BE2C (cell line): ENCODE data around the gene ANKRD34A.

Source experiments
- DNase-seq: peaks from one replicate; pipeline ENCODE4 v3.0.0-alpha.2; 2020
- H3K27me3 ChIP-seq: fragments of 250-450 bp; sonication (Bioruptor Pico); 2 replicates; pipeline ENCODE4 v1.5.1; 2020; ENCODE audit warnings: mild to moderate bottlenecking
- H3K36me3 ChIP-seq: fragments of 250-450 bp; sonication (Bioruptor Pico); 2 replicates; pipeline ENCODE4 v1.5.1; 2020; ENCODE audit warnings: mild to moderate bottlenecking
- H3K4me1 ChIP-seq: fragments of 250-450 bp; sonication (Bioruptor Pico); 2 replicates; pipeline ENCODE4 v1.5.1; 2020
- H3K4me3 ChIP-seq: 2 replicates; pipeline ENCODE4 v1.5.1; 2011; ENCODE audit warnings: low read depth, low read length
- H3K9me3 ChIP-seq: fragments of 250-450 bp; sonication (Bioruptor Pico); 2 replicates; pipeline ENCODE4 v1.5.1; 2020
- CTCF ChIP-seq: IDR thresholded peaks from 2 replicates; pipeline ENCODE4 v1.5.1; 2012; ENCODE audit warnings: mild to moderate bottlenecking, low read depth, low read length

The ANKRD34A gene

GRCh38 chr1:145959957-145960467, 4.4 kb downstream of the ANKRD34A start:
- Histone ChIP-seq H3K4me3 (peak overlapping the region; percentile 88), H3K27me3 (no peaks in the 10 kb centered on the region), H3K36me3 (no peaks in the 10 kb centered on the region; the same call in 1 of the 2 replicates), H3K4me1 (peaks cover 8% of the 10 kb centered on the region), H3K9me3 (no peaks in the 10 kb centered on the region)
- no peak for DNase-seq
- TF ChIP-seq CTCF = no peak

GRCh38 chr1:145959333-145959732, 5.0 kb downstream of the ANKRD34A start:
- Histone ChIP-seq H3K9me3 (no peaks in the 10 kb centered on the region), H3K4me3 (no peak overlapping the region; the same call in 1 of the 2 replicates), H3K36me3 (no peaks in the 10 kb centered on the region; the same call in 1 of the 2 replicates), H3K4me1 (peaks cover 8% of the 10 kb centered on the region), H3K27me3 (no peaks in the 10 kb centered on the region)
- no peak for DNase-seq
- TF ChIP-seq CTCF = no peak

GRCh38 chr1:145958734-145959133, 5.6 kb downstream of the ANKRD34A start:
- no peak overlapping the region for H3K4me3 ChIP-seq
- no peak for DNase-seq
- no peak for TF ChIP-seq CTCF
- H3K4me1 ChIP-seq = peaks cover 8% of the 10 kb centered on the region
- H3K27me3 ChIP-seq = no peaks in the 10 kb centered on the region
- H3K36me3 ChIP-seq = no peaks in the 10 kb centered on the region; the same call in 1 of the 2 replicates
- no peaks in the 10 kb centered on the region for H3K9me3 ChIP-seq

GRCh38 chr1:145957443-145958319, 6.7 kb downstream of the ANKRD34A start, which contains the start of gene LIX1L:
Gene LIX1L, minus strand, starts transcription at chr1:145958017. Its CDS starts 90 bp downstream, at chr1:145957927.
- peaks cover 8% of the 10 kb centered on the region for H3K4me1 ChIP-seq
- no peaks in the 10 kb centered on the region for H3K9me3 ChIP-seq
- peak within 1 kb of the TSS; percentile 78 for H3K4me3 ChIP-seq
- no peaks in the 10 kb centered on the region for H3K27me3 ChIP-seq
- TF ChIP-seq CTCF = no peak
- no peaks in the 10 kb centered on the region; the same call in 1 of the 2 replicates for H3K36me3 ChIP-seq
- peak; percentile 98 for DNase-seq

GRCh38 chr1:145956781-145957442, 7.5 kb downstream of the ANKRD34A start:
- Histone ChIP-seq H3K36me3 (no peaks in the 10 kb centered on the region; the same call in 1 of the 2 replicates), H3K4me3 (peak overlapping the region; percentile 78), H3K27me3 (no peaks in the 10 kb centered on the region), H3K4me1 (peaks cover 8% of the 10 kb centered on the region), H3K9me3 (no peaks in the 10 kb centered on the region)
- DNase-seq = no peak
- TF ChIP-seq CTCF = no peak
